Astrocyte (in vitro differentiated cells and primary cell): ENCODE measurements around the gene GCNT2. TPM values are rescaled to one million over a fixed set of nuclear protein-coding genes. Genes with fewer than 3 reads are reported as not detected.

Experiments used
- DNase-seq: peaks from one replicate; pipeline ENCODE4 v3.0.0-alpha.2; 2010; ENCODE audit warnings: low read depth
- FAIRE-seq: peaks from 2 replicates; lab custom pipeline; 2011; peaks lifted over from hg19 to GRCh38; lab: Jason Lieb, UNC
- H2AFZ ChIP-seq: 2 replicates; pipeline ENCODE4 v1.6.0; 2012; ENCODE audit warnings: low read depth, low read length, inconsistent platforms
- H3K27ac ChIP-seq: 2 replicates; pipeline ENCODE4 v1.5.1; 2011; ENCODE audit warnings: low read depth, low read length, inconsistent platforms
- H3K27me3 ChIP-seq: 2 replicates; pipeline ENCODE4 v1.6.0; 2011; ENCODE audit warnings: low read length, inconsistent platforms; ENCODE audit not compliant: insufficient read depth
- H3K36me3 ChIP-seq: 2 replicates; pipeline ENCODE4 v1.5.1; 2011; ENCODE audit warnings: low read length, inconsistent platforms; ENCODE audit not compliant: insufficient read depth
- H3K4me1 ChIP-seq: 2 replicates; pipeline ENCODE4 v1.5.1; 2011; ENCODE audit warnings: low read length, inconsistent platforms; ENCODE audit not compliant: insufficient read depth
- H3K4me2 ChIP-seq: 2 replicates; pipeline ENCODE4 v1.6.0; 2012; ENCODE audit warnings: low read length, inconsistent platforms
- H3K4me3 ChIP-seq: 2 replicates; pipeline ENCODE4 v1.5.1; 2011; ENCODE audit warnings: low read depth, mild to moderate bottlenecking, low read length, inconsistent platforms; ENCODE audit not compliant: insufficient read depth
- H3K79me2 ChIP-seq: 2 replicates; pipeline ENCODE4 v1.6.0; 2012; ENCODE audit warnings: mild to moderate bottlenecking, low read length, inconsistent platforms; ENCODE audit not compliant: insufficient read depth
- H3K9ac ChIP-seq: 2 replicates; pipeline ENCODE4 v1.6.0; 2012; ENCODE audit warnings: mild to moderate bottlenecking, low read length, inconsistent platforms
- H3K9me3 ChIP-seq: 2 replicates; pipeline ENCODE4 v1.5.1; 2012; ENCODE audit warnings: low read depth, mild to moderate bottlenecking, low read length, inconsistent platforms; ENCODE audit not compliant: insufficient read depth
- H4K20me1 ChIP-seq: 2 replicates; pipeline ENCODE4 v1.6.0; 2012; ENCODE audit warnings: low read length, inconsistent platforms; ENCODE audit not compliant: insufficient read depth
- H3K27ac Mint-ChIP-seq: one replicate; pipeline ENCODE4 v1.8.0; 2021; ENCODE audit warnings: mild to moderate bottlenecking, mixed read lengths; ENCODE audit not compliant: unreplicated experiment
- H3K27me3 Mint-ChIP-seq: one replicate; pipeline ENCODE4 v1.8.0; 2021; ENCODE audit warnings: low read depth, mixed read lengths; ENCODE audit not compliant: unreplicated experiment
- H3K36me3 Mint-ChIP-seq: one replicate; pipeline ENCODE4 v1.8.0; 2021; ENCODE audit warnings: low read depth, mixed read lengths; ENCODE audit not compliant: unreplicated experiment
- H3K4me1 Mint-ChIP-seq: one replicate; pipeline ENCODE4 v1.8.0; 2021; ENCODE audit warnings: low read depth, mixed read lengths; ENCODE audit not compliant: unreplicated experiment
- H3K4me3 Mint-ChIP-seq: one replicate; pipeline ENCODE4 v1.8.0; 2021; ENCODE audit warnings: mild to moderate bottlenecking, moderate library complexity, mixed read lengths; ENCODE audit not compliant: unreplicated experiment
- H3K9me3 Mint-ChIP-seq: one replicate; pipeline ENCODE4 v1.8.0; 2021; ENCODE audit warnings: mild to moderate bottlenecking, mixed read lengths; ENCODE audit not compliant: unreplicated experiment
- CTCF ChIP-seq: IDR thresholded peaks from 2 replicates; pipeline ENCODE4 v1.5.1; 2011; ENCODE audit warnings: low read depth, mild to moderate bottlenecking, inconsistent platforms, low read length, moderate library complexity; ENCODE audit not compliant: insufficient read depth
- EZH2 ChIP-seq: IDR thresholded peaks from 2 replicates; pipeline ENCODE4 v1.6.1; 2012; ENCODE audit warnings: mild to moderate bottlenecking, low read length, inconsistent platforms; ENCODE audit not compliant: insufficient read depth
- total RNA-seq: library from RNA; stranded (reverse); gene quantifications from 2 replicates; pipeline ENCODE4 v1.2.1, GENCODE V29; 2021

Gene GCNT2
- total RNA-seq, 1 donor from 2014 or later, result 14.8 TPM

DNA sequence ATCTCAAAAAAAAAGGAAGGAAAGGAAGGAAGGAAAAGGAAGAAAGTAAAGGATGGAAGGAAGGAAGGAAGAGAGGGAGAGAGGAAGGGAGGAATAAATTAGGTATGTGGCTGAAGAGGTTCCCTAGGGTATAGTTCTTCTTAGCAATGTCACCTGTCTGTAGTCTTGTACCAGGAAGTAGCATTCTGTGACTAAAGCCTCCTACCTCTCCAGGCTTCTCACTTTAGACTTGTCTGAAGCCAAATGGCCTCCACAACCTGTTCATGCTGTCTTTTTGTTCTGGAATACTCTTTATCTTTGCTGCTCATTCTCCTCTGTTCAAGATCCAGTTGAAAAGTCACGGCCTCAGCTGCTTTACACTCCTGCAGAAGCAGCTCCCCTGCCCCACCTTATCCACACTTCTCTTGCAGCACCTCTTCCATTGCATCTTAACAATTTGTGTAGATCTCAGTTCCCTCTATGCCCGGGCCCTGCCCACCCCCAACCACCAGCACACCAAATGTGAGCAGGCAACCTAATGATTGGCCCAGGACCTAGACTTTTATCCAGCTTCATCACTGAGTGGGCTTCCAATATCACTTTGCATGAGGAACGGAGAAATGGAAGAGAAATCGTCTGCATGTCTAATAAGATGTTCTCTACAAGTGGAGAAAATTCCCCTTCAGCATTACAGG lies 19.1 kb downstream of the GCNT2 start:
- Histone ChIP-seq H3K36me3 (no peaks in the 10 kb centered on the region), H3K9me3 (no peaks in the 10 kb centered on the region), H3K4me1 (no peaks in the 10 kb centered on the region), H3K79me2 (no peaks in the 10 kb centered on the region), H3K9ac (no peak overlapping the region), H3K27ac (no peak overlapping the region), H3K4me2 (no peak overlapping the region), H4K20me1 (no peaks in the 10 kb centered on the region), H3K27me3 (no peaks in the 10 kb centered on the region), H2AFZ (no peak overlapping the region), H3K4me3 (no peak overlapping the region)
- TF ChIP-seq CTCF, result no peak
- no peak for TF ChIP-seq EZH2
- Mint-ChIP-seq H3K4me1 (peaks cover 3% of the 10 kb centered on the region), H3K27ac (no peak overlapping the region), H3K27me3 (no peaks in the 10 kb centered on the region), H3K36me3 (peaks cover 10% of the 10 kb centered on the region), H3K4me3 (no peak overlapping the region), H3K9me3 (no peaks in the 10 kb centered on the region)
- no peak for DNase-seq
- no peak for FAIRE-seq

DNA sequence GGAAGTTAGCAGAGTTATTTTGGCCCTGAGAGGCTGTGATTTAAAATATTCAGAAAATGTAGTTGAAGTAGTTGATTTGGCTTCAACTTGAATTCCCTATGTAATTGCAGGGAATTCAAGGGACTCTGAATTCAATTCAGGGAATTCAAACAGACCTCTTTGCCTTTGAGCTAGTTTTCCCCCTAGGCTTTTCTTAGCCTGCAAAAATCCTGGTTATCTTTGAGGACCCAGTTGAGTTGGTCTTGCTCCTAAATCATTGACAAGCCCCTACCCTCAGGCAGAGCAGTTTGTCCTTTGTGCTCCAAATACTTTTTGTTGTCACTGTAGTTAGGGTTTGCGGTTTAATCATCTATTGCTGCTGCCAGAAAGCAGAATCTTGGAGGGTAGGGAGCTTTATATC lies 20.4 kb downstream of the GCNT2 start:
- Histone ChIP-seq H3K9ac (no peak overlapping the region), H3K27ac (no peak overlapping the region), H3K9me3 (no peaks in the 10 kb centered on the region), H3K27me3 (no peaks in the 10 kb centered on the region), H3K36me3 (no peaks in the 10 kb centered on the region), H3K4me1 (no peaks in the 10 kb centered on the region), H4K20me1 (no peaks in the 10 kb centered on the region), H3K4me3 (no peak overlapping the region), H2AFZ (no peak overlapping the region), H3K4me2 (no peak overlapping the region), H3K79me2 (no peaks in the 10 kb centered on the region)
- Mint-ChIP-seq H3K27ac (no peak overlapping the region), H3K36me3 (peaks cover 8% of the 10 kb centered on the region), H3K4me3 (no peak overlapping the region), H3K27me3 (no peaks in the 10 kb centered on the region), H3K9me3 (no peaks in the 10 kb centered on the region), H3K4me1 (peaks cover 12% of the 10 kb centered on the region)
- no peak for FAIRE-seq
- TF ChIP-seq CTCF, result no peak
- TF ChIP-seq EZH2, result no peak
- no peak for DNase-seq

- Mint-ChIP-seq H3K9me3 (no peaks in the 10 kb centered on the region), H3K36me3 (peaks cover 8% of the 10 kb centered on the region), H3K27ac (no peak overlapping the region)
Measured at GRCh38 chr6:10542213-10542612, 21.1 kb downstream of the GCNT2 start.

More at GRCh38 chr6:10542213-10542612, 21.1 kb downstream of the GCNT2 start:
- Histone ChIP-seq H3K9ac (no peak overlapping the region), H3K9me3 (no peaks in the 10 kb centered on the region), H3K4me3 (no peak overlapping the region), H3K4me2 (no peak overlapping the region), H3K36me3 (no peaks in the 10 kb centered on the region), H2AFZ (no peak overlapping the region), H3K4me1 (no peaks in the 10 kb centered on the region), H4K20me1 (no peaks in the 10 kb centered on the region), H3K79me2 (no peaks in the 10 kb centered on the region), H3K27me3 (no peaks in the 10 kb centered on the region), H3K27ac (no peak overlapping the region)
- Mint-ChIP-seq H3K4me3 (no peak overlapping the region), H3K4me1 (peaks cover 12% of the 10 kb centered on the region), H3K27me3 (no peaks in the 10 kb centered on the region)
- TF ChIP-seq EZH2, result no peak
- no peak for TF ChIP-seq CTCF
- no peak for DNase-seq
- FAIRE-seq, result no peak
